HG03139 (cell line): ENCODE data around the gene PPFIA1.

ENCODE experiments used
- ATAC-seq: cut with Tn5 transposase; IDR thresholded peaks from one replicate; pipeline ENCODE4 v1.9.1; 2021; ENCODE audit not compliant: unreplicated experiment

PPFIA1 gene

DNA sequence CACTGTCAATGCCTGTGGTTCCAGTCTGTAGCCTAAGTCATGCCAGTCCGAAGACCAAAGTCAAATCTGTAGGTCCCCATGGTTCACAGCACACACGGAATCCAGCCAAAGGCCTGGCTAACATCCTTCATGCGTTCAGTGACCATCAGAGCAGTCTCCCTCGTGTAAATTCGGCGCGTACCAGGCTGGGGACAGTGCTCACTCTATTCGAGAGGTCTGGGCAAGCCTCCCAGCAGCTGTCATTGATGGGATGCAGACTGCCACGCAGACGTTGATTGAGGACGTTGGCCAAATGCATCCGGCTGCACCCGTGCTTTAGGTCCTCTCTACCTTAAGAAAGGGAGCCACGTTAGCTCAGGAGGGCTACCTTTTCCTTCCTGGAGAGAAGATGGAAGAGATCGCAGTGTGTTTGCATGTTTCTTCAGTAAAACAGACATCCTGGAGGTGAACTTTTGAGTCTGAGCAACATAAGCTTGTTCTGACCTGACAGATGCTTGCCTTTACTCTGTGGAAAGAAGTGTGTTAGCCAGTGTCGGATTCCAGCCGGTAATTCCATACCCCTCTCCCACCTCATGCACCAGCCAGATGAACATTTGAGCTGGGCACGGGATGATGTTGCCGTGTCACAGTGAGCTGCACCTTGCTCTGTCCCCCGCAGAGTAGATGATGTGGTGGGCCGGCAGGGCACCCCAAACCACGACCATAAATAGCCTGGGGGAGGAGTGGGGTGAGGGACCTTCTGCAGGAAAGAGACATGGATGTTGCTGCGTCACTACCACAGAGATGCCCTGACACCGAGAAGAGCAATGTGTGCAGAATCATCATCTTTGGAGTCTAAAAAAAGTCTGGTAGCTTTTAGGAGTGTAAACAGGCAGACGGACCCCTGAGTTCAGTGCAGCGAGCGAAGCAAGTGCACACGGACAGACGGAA, 140.1 kb downstream of the PPFIA1 start:
- ATAC-seq, result no peak

DNA sequence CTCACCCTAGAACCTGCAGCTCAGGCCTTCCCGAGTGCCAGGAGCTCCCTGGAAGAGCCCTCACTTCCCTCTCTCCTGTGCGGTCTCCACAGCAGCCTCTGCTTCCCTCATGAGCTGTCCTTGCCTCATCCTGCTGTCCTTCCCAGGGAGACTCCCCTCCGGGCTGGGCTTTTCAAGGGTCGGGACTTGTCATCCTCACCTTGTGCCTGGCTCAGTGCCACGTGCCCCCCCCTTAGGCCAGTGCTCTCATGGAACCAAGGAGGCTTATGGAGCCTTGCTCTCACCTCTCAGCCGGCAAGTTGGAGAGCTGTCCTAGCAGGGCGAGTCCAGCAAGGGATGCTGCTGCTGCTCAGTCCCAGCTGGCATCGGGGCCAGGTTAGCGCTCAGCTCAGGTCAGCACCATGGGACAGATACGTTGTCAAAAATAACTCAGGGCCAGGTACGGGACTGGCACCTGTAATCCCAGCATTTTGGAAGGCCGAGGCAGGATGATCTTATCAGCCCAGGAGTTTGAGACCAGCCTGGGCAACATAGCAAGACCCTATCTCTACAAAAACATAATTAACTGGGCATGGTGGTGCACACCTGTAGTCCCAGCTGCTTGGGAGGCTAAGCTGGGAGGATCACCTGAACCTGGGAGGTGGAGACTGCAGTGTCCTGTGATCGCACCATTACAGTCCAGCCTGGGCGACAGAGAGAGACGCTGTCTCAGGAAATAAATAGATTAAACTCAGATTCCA, 141.4 kb downstream of the PPFIA1 start:
- ATAC-seq, result no peak

DNA sequence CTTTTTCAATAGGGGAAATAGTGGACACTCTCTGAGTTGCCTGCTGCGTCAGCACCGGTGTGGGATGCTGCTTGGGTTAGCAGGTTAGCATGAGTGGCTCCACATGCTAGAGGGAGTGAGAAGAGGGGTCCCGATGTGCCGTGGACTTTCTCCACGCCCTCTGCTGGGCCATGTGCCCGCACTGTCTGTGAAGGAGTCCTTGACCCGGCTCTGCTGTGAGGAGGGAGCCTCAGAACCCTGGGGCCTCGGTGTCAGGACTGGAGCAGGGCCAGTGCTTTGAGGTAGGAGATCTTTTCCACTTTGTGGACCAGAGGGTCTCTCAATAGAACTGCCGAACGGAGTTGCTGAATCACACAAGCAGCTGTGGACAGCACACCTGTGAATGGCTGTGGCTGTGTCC, 142.7 kb downstream of the PPFIA1 start:
- ATAC-seq, result no peak

DNA sequence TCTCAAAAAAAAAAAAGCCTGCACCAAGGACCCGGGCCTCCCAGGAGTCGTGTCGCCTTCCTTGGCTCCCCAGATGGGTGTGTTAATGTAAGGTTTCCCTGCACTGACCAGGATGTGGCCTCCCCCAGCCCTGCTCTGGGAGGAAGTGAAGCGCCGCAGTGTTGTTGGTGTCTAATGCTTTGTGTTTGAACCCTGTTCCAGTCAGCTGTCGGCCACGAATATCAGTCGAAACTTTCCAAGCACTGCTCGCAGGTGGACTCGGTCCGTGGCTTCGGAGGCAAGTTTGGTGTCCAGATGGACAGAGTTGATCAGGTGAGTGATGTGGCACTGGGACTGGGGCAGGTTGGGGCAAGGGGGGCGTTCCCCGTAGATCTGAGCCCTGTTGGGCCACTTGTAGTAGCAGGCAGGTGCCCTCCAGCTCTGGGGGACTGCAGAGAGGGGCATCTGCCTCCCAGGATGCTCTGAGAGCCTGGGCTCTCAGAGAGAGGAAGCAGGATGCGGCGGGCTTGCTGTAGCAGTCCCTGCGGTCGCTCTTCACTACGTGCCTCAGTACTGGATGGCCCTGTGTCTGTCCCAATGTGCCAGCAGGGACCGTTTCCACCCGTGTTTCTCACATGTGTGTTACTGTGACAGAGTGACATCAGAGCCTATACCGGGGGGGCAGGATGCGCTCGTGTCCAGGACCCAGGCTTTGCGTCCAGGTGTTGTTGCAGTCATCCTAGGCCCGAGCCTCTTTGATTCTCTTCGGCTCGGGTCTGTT, 144.0 kb downstream of the PPFIA1 start:
- no peak for ATAC-seq

DNA sequence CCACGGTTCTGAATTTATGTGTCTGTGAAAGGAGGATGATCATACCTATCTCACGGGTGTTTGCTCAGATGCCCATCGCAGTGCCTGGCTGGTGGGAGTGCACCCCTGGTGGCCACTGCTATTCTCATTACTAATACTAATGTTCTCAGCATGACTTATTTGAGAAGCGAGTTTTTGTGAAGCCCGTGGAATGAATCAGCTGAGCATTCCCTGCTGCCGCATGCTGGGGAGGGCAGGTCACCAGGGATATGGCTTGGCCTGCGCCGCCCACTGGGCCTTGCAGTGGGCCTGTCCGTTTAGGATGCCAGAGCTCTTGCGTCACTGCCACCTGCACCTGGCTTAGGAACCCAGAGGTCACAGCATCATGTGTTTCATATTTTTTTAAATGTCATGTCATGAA, 144.7 kb downstream of the PPFIA1 start:
- no peak for ATAC-seq

DNA sequence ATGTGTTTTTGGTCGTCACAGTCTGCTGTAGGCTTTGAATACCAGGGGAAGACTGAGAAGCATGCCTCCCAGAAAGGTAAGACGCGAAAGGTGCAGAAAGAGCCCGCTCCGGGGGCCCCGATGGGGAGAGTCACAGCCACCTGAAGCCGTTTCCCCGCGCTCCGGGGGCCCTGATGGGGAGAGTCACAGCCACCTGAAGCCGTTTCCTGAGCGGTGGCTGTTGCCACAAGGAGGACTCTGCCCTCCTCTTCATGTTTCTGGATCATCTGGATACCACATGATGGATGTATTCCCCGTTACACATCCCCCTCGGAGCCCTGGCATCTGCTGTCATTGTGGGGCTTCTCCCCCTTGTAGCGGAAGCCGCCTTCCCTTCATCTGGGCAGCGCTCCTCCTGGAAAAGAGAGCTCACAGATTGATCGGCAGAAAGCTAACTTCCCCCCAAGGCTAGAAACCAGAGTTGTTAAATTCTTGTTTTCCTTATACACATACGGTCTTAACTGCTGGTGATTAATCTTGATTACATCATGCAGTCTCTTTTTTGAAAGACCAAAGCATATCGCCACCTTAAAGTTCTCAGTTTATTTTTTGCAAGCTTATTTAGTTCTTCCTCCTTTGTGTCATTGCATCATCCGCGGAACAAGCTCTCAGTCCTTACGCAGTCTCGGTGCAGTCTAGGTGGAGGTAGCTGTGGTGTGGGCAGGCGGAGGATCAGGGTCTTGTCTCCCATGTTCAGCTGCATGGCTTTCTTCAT, 145.3 kb downstream of the PPFIA1 start:
- no peak for ATAC-seq

DNA sequence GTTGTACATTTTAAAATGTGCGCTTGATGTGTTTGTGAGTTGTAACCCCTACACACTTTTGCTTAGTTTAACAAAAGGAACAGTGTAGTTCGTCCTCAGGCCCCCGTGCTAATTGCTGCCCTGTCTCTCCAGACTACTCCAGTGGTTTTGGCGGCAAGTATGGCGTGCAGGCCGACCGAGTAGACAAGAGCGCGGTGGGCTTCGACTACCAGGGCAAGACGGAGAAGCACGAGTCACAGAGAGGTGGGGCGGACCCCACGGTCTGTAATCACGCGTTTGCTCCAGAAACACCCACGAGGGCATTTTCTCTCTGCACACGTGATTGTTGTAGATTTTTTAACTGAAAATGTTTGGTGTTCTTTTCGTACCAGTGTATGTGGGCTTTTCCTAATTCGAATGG, 146.4 kb downstream of the PPFIA1 start:
- ATAC-seq, result no peak

DNA sequence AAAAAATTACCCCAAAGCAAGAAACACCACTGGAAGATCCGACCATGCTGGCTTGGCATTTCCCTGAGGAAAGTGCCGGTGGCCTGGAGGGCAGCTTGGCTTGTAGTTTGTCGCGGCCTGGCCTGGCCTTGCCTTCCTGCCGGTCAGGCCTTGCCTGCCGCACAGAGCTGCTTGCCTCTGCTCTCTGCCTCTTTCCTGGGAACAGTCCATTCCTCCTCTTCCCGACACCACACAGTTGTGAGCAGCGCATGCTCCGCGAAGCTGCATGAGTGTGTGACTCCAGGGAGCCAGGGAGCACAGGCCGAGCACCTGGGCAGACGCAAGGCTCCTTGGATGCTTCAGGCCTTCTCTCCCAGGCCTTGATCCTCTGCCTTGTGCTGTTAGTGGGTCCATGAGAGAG, 147.6 kb downstream of the PPFIA1 start:
- no peak for ATAC-seq

DNA sequence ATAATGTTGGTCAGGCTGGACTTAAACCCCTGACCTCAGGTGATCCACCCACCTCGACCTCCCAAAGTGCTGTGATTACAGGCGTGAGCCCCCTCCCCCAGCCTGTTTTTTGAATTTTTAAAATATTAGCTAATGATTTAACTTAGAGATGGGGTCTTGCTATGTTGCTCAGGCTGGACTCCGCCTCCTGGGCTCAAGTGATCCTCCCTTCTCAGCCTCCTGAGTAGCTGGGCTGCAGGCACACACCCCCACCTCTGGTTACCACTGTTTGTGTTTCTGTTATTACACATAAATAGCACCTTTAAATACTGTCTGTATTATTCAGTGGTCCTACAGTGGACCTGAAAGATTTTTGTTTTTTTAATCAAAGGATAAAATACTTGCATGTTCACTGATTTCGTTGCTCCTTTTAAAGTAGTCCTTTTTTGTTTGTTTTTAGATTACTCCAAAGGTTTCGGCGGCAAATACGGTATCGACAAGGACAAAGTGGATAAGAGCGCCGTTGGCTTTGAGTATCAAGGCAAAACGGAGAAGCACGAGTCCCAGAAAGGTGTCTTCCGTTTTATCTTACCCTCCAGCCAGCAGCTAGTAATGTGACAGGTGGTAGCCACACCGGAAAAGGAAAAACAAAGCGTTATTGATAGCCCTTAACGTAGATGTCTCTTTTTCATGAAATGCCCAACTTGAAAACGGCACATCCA, 149.0 kb downstream of the PPFIA1 start:
- no peak for ATAC-seq

DNA sequence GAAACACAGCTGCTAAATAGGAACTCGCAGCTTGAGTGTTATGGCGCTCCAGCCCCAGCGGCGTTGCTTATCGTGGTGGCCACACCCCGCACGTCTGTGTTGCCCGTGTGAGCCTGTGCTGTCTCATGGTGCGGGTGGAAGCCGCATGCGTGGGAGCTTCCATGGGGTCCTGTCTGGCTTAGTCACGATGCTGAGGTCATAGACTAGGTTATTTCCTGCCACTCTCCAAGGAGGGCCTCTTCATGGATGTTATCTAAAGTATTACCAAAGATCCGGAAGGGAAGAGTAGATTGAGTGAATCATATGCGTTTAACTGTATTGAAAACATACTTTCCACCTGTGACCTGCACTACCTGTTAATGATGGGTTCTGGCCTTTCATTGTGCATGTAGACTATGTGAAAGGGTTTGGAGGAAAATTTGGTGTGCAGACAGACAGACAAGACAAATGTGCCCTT, 149.5 kb downstream of the PPFIA1 start:
- ATAC-seq, result no peak

DNA sequence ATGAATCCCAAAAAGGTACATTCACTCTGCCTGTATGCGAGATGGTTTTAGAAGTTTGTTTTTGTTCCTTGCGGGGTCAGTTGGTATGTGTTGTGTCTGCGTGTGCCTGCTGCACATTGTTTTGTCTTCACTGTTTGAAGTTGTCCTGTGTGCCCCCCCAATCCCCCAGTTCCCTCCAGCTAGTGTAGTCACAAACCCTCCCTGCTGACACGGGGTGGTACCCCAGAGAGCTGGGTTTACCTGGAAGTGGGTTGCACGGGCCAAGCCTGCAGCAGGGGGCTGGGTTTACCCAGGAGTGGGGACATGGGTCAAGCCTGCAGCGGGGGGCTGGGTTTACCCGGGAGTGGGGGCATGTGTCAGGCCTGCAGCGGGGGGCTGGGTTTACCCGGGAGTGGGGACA, 150.0 kb downstream of the PPFIA1 start:
- no peak for ATAC-seq

DNA sequence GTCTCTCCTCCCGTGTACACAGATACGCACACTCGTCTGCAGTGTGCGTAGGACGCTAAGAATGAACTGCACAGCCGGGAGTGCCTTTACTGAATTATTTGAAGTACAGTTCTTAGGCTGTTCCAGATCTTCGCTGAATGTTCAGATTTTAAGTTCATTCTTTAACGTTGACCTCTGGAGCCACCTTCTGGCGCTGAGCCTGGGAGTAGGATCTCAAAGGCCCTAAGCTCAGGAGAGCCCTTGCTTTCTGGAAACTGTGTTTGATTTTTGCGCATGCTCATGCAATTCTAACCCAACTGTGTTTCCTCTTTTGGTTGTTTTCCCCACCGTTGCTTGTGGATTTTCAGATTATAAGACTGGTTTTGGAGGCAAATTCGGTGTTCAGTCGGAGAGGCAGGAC, 150.6 kb downstream of the PPFIA1 start:
- ATAC-seq, result no peak

DNA sequence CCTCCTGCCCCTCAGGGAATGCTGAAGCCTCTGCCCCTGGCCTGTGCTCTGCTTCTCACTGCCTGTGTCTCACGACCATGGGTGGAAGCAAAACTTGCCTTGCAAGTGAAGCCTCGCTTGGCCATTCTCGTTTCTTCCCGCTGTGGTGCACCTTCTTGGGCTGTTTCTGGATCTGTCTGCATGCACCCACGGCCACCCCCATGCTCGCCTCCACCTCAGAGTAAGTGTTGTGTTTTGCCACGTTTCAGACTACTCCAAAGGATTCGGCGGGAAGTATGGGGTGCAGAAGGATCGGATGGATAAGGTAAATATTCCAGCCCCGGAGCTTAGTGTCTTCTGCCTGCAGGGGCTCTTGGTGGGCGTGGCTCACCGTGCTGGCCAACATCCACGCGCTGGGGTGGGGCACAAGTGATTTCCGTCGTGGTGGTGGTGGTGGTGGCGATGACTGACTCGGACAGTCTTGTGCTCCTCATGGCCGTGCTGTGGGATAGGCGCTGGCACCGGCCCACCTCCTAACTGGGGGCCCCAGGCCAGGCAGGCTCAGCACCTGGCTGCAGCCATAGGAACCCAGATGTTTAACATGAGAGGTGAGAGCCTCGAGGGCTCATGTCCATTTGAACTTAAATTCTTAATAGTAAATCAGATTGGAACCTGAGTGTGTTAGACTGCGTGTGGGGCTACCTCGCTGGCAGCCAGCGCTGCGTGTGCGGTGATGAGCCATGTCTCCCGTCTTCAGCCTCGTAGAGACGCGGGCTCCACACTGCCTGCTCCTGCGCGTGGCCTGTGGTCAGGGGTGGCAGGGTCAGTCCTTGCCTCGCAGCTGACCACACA, 152.4 kb downstream of the PPFIA1 start:
- ATAC-seq, result no peak

DNA sequence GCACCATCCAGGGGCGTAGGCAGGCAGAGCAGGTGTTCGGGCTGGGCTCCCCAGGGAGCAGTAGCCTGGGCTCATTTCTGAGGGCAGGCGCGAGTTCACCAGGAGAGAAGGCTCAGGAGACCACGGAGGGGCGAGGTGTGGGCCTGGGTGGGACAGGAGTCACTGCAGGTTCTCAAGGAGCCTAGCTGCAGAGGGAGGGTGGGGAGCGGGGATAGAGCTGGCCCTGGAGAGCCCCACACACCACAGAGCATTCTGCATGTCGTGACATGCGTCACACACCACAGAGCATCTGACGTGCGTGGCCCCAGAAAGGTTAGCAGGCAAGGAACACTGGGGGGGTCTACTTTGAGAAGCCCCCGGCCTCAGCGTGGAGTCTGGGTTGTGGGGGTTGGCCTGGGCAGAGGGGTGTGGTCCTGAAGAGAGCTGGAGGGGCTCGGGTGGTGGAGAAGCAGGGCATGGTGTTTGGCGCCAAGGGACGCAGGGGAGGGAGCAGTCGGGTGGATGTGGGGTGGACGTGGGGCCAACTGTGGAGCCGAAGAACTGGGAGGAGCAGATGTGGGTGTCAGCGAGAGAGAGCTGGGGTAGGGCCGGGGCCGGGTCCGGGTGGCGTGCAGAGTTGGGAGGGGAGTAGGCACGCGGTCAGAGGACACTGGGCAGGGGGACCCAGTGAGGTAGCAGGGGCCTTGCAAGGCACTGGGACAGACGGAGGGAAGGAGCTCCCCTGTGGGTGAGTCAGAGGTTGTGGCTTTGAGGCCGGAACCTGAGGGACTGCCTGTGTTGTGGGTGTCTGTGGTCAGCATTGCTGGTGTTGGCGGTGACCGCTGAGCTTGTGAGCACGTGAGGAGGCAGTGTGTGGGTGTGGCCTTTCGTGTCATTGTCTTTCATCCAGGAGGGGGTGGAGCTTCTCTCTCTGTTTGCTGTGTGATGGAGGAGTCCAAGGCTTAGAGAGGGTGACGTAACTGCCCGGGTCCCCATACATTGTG, 153.3 kb downstream of the PPFIA1 start:
- ATAC-seq, result no peak

DNA sequence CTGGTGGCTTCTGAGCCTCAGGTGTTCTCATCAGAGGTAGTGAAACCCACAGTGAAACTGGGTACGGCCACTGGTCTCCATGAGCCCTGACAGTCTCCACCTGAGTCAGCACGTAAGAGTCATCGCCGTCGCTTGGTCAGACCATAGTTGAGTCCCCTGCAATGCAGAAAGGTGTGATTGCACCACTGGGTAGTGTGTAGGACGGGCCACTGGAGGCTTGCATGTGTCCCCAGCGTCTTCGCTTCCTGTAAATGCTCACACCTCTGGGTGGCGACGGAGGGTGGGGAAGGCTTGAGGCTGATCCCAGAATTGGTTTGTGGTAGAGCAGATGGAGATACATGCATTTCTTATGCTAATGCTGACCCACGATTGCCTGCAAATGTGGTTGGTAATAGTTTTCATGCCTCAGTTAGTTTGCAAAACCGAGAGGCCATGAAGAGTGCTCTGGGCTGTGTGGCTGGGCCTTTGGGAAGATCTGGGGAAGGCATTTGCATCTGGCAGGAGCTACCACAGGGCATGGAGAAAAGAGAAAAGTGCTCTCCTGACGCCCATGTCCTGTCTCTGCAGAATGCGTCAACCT, 154.4 kb downstream of the PPFIA1 start:
- ATAC-seq, result no peak

DNA sequence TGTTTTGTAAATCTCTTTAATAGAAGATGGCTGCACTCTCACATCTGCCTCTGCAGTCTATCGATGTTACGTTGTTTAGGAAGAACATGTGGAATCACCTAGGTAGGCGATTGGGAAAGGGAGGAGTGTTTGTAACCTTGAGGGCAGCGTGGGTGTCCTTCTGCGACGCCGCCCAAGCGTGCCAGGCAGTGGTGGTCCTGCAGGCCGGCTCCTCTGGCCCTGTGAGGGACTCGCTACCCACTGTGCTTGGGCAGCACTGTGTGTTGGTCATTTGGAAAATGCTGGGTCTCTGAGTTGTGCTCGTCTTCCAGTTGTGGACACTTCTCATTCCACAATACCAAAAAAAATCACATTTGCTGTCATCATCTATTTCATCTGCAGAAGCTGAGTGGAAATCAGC, 156.9 kb downstream of the PPFIA1 start:
- no peak for ATAC-seq

DNA sequence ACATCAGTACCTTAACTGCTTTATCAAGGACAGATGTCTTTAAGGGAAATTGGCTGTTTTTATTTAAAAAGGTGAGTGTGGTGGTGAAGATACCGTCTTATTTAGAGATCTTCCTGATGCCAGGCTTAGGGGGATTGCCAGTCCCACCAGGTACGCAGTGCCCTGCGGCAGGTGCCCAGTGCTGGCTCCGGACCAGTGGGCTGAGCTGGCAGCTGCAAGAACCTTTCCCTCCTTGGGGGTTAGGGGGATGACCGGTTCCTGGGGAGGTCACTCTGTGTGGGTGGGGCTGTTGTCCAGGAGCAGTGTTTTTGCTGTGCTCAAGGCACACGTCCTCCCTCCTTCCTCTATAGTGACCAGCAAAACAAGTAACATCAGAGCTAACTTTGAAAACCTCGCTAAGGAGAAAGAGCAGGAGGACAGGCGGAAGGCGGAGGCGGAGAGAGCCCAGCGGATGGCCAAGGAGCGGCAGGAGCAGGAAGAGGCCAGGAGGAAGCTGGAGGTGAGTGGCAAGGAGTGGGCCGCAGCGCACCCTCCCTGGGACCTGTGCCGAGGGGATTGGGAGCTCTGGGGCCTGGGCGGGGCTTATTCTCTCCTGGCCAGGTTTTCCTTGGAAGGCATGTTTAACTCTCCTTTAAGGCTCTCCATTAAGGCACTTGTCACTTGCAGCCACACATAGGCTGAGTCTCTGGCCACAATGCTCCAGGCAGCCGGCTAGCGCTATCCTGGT, 158.4 kb downstream of the PPFIA1 start:
- ATAC-seq, result no peak
